Kidney (tissue), 14 donors: Measurements from ENCODE around the gene CAPS2. TPM values are rescaled to one million over a fixed set of nuclear protein-coding genes. Genes with fewer than 3 reads are reported as not detected.

ENCODE experiments used
- DNase-seq, 5 donors: peaks; one replicate each; pipeline ENCODE4 v3.0.0-alpha.2; 2013 to 2020
- FAIRE-seq: peaks from 2 replicates; lab custom pipeline; 2012; peaks lifted over from hg19 to GRCh38; lab: Jason Lieb, UNC
- H3K27ac ChIP-seq, 2 donors: one replicate each; pipeline ENCODE4 v1.7.0; 2013; ENCODE audit warnings: low read depth in 2 of 2, low read length in 2 of 2, inconsistent platforms in 1 of 2
- H3K27me3 ChIP-seq: one replicate; pipeline ENCODE4 v1.7.1; 2013; ENCODE audit warnings: low read length, inconsistent platforms; ENCODE audit not compliant: control insufficient read depth, insufficient read depth
- H3K36me3 ChIP-seq, 3 donors: one replicate each; pipeline versions ENCODE4 v1.7.0 to v1.7.1; 2013; ENCODE audit warnings: low read length in 3 of 3, control low read depth in 1 of 3, inconsistent platforms in 1 of 3; ENCODE audit not compliant: insufficient read depth in 3 of 3, control insufficient read depth in 2 of 3
- H3K4me1 ChIP-seq, 3 donors: one replicate each; pipeline versions ENCODE4 v1.7.0 to v1.7.1; 2013; ENCODE audit warnings: low read length in 3 of 3, inconsistent platforms in 1 of 3, low read depth in 1 of 3; ENCODE audit not compliant: control insufficient read depth in 2 of 3, insufficient read depth in 2 of 3
- H3K4me3 ChIP-seq, 3 donors: one replicate each; pipeline versions ENCODE4 v1.7.0 to v1.8.1; 2013; ENCODE audit warnings: low read length in 3 of 3, control low read depth in 1 of 3, inconsistent platforms in 1 of 3
- H3K9ac ChIP-seq, 3 donors: one replicate each; pipeline versions ENCODE4 v1.7.0 to v1.7.1; 2013; ENCODE audit warnings: low read length in 3 of 3, control low read depth in 1 of 3, inconsistent platforms in 1 of 3
- H3K9me3 ChIP-seq, 3 donors: one replicate each; pipeline versions ENCODE4 v1.7.0 to v1.7.1; 2013; ENCODE audit warnings: low read length in 3 of 3, control low read depth in 1 of 3, inconsistent platforms in 1 of 3; ENCODE audit not compliant: control insufficient read depth in 2 of 3, insufficient read depth in 1 of 3
- intact Hi-C: fragments of 100-400 bp; cut with DNase I; formaldehyde crosslinking; loops from one replicate; pipeline ENCODE4 v1.11.1; 2022
- polyA plus RNA-seq: library from polyadenylated mRNA; stranded (reverse); fragments of 350-450 nt; fragmentation: Illumina TruSeq; extraction: RNeasy Lipid Tissue Mini Kit (QIAGEN cat#74804); gene quantifications from one replicate; pipeline ENCODE4 v1.2.3, GENCODE V29; 2014; ENCODE audit warnings: low read depth, low replicate concordance; ENCODE audit not compliant: insufficient read depth
- total RNA-seq: library from RNA; stranded (reverse); fragmentation: NEBNext Ultra II Directional; extraction: Animal tissue kit (Norgen Biotek cat#: 25700); gene quantifications from one replicate; pipeline ENCODE4 v1.2.1, GENCODE V29; 2021
- TF ChIP-seq, protein P1 (sequence below): IDR thresholded peaks from 3 replicates; pipeline ENCODE4 v1.5.1; 2012; ENCODE audit warnings: mild to moderate bottlenecking, moderate library complexity, borderline replicate concordance; ENCODE audit not compliant: insufficient read depth; ENCODE audit errors: extremely low read depth
- donor health status: control.
- donor health status: control.
- donor health status: control.
- donor health status: control.
- donor health status: control.
- donor health status: DM: yes; HTN: yes; CAD: no.
- donor health status: Normal renal cell carcinoma (clear cell type).

CAPS2 gene
- total and polyA plus RNA-seq, 2 donors from 2014 or later = 5.9 to 14.1 TPM

DNA sequence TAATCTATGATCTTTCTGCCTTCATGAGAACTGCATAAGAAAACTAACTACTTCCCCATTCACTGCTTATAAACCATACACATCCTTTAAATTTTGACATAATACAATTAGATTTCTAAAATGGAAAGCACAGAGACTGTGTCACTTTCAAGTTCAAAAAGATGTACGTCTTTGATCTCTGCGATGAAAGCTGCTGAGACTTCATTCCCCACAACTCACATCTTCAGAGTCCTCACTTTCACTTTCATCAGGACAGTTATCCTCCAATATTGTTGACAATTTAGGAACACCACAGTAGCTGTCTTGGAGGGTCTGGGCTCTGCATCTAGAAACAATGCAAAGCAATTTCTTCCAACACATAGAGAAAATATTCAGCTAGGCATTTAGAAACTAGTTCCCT is 72.6 kb downstream of the CAPS2 start:
- DNase-seq (no peak), FAIRE-seq (no peak)
- Histone ChIP-seq H3K4me1 (no peaks in the 10 kb centered on the region), H3K27me3 (no peaks in the 10 kb centered on the region), H3K4me3 (no peak overlapping the region), H3K27ac (no peak overlapping the region), H3K9ac (no peak overlapping the region), H3K9me3 (no peaks in the 10 kb centered on the region), H3K36me3 (no peaks in the 10 kb centered on the region)
- intact Hi-C loops = no loop called here
- TF ChIP-seq, protein P1, sequence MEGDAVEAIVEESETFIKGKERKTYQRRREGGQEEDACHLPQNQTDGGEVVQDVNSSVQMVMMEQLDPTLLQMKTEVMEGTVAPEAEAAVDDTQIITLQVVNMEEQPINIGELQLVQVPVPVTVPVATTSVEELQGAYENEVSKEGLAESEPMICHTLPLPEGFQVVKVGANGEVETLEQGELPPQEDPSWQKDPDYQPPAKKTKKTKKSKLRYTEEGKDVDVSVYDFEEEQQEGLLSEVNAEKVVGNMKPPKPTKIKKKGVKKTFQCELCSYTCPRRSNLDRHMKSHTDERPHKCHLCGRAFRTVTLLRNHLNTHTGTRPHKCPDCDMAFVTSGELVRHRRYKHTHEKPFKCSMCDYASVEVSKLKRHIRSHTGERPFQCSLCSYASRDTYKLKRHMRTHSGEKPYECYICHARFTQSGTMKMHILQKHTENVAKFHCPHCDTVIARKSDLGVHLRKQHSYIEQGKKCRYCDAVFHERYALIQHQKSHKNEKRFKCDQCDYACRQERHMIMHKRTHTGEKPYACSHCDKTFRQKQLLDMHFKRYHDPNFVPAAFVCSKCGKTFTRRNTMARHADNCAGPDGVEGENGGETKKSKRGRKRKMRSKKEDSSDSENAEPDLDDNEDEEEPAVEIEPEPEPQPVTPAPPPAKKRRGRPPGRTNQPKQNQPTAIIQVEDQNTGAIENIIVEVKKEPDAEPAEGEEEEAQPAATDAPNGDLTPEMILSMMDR = no peak

DNA sequence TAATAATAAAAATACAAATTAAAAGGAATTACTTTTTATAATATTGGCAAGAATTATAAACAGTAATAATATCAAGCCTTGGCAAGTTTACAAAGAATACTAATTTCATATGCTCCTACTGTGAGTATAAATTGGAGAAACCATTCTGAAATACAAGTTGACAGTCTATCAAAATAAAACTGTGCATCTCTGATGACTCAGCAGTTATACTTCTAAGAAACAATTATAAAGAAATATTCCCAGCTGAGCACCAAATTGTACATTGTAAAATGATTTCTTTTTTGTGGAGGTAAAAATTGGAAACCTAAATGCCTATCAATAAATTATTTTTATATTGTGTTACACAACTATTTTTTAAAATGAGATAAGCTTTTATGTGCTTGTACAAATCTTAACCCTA is 85.0 kb downstream of the CAPS2 start:
- intact Hi-C loops = no loop called here
- Histone ChIP-seq H3K9me3 (peaks cover 0 to 2% (median 0%) of the 10 kb centered on the region in 3 donors), H3K4me1 (no peaks in the 10 kb centered on the region), H3K36me3 (no peaks in the 10 kb centered on the region), H3K27me3 (no peaks in the 10 kb centered on the region), H3K27ac (no peak overlapping the region), H3K4me3 (no peak overlapping the region), H3K9ac (no peak overlapping the region)
- TF ChIP-seq, protein P1 = no peak
- DNase-seq (no peak), FAIRE-seq (no peak)

DNA sequence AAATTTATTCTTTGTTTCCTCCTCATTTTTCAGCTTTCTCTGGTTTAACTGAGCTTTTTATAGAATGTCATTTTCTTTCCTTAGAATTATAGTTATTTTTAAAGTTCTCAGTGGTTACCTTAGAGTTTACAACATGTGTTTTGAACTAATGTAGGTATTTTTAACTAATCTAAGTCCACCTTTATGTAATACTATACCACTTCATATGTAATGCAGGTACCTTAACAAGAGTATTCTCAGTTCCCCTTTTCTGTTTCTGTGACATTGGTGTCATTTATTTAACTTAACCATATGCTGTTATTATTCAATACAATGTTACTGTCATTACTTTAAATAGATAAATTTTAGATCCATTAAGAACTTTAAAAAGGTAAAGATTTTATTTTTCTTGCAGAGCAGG is 90.1 kb downstream of the CAPS2 start:
- Histone ChIP-seq H3K27ac (no peak overlapping the region), H3K27me3 (no peaks in the 10 kb centered on the region), H3K9ac (no peak overlapping the region), H3K36me3 (no peaks in the 10 kb centered on the region), H3K4me1 (no peaks in the 10 kb centered on the region), H3K4me3 (no peak overlapping the region), H3K9me3 (peaks cover 0 to 4% (median 0%) of the 10 kb centered on the region in 3 donors)
- intact Hi-C loops = no loop called here
- DNase-seq (no peak), FAIRE-seq (no peak)
- TF ChIP-seq, protein P1 = no peak

DNA sequence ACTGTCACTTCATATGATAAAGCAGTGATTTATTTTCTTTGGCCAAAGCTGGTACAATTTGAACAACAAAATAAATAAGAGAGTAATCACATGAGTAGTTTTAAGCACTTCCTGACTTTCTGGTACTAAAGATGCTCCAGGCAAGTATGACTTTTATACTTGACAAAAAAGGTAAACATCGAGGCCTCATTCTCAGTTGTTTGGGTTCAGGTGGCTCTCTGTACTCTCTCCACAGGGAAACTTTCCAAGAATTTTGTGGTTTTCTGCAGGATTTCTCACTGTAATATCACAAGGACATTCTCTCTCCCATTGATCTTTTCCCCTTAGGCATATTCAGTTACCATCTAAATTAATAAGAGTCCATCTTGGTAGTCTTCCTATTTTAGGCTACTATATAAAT is 93.9 kb downstream of the CAPS2 start:
- TF ChIP-seq, protein P1 = no peak
- DNase-seq (no peak), FAIRE-seq (no peak)
- no peaks in the 10 kb centered on the region for H3K36me3 ChIP-seq
- H3K4me1 ChIP-seq = no peaks in the 10 kb centered on the region
- no peaks in the 10 kb centered on the region for H3K27me3 ChIP-seq
- H3K4me3 ChIP-seq = no peak overlapping the region
- no peak overlapping the region for H3K27ac ChIP-seq
- no peak overlapping the region for H3K9ac ChIP-seq
- intact Hi-C loops = no loop called here
- peaks cover 0 to 6% (median 0%) of the 10 kb centered on the region in 3 donors for H3K9me3 ChIP-seq
